Muscle of arm (tissue), 14 donors: ENCODE measurements around the gene ATM. TPM values are rescaled to one million over a fixed set of nuclear protein-coding genes. Genes with fewer than 3 reads are reported as not detected.

Experiments
- DNase-seq: peaks from one replicate; pipeline ENCODE4 v3.0.0-alpha.2; 2013
- long read RNA-seq, 11 donors: transcript quantifications; one replicate each; lab custom pipeline, GENCODE V29; 2026
- polyA plus RNA-seq, 12 donors: library from polyadenylated mRNA; unstranded; fragments of 120-200 nt; gene quantifications; one replicate each; pipeline ENCODE4 v1.2.1, GENCODE V29; 2013; ENCODE audit not compliant: insufficient read length in 12 of 12

Gene ATM
- polyA plus RNA-seq: 10 to 100 TPM in 11 of 12 donors, not detected in 1; 29.6 to 79.8 (median 46.4) TPM
- long read RNA-seq, donor 1: 0 reads
- long read RNA-seq, donor 2: 0 reads
- long read RNA-seq, donor 3, partial matches to known transcripts: 0 of 2 reads
- long read RNA-seq, donor 3, other reads (novel, unspliced or antisense): 0 of 2 reads
- long read RNA-seq, donor 4: 0 reads
- long read RNA-seq, donor 5: 0 reads
- long read RNA-seq, donor 6, partial matches to known transcripts: 0 of 1 reads
- long read RNA-seq, donor 6, other reads (novel, unspliced or antisense): 0 of 1 reads
- long read RNA-seq, donor 7: 0 reads
- long read RNA-seq, donor 8, partial matches to known transcripts: 0 of 1 reads
- long read RNA-seq, donor 8, other reads (novel, unspliced or antisense): 0 of 1 reads
- long read RNA-seq, donor 9: 0 reads
- long read RNA-seq, donor 10, partial matches to known transcripts: 0 of 1 reads
- long read RNA-seq, donor 10, other reads (novel, unspliced or antisense): 0 of 1 reads
- long read RNA-seq, donor 11, full-length matches to known transcripts: 3 of 3 reads
- long read RNA-seq, donor 11, partial matches to known transcripts: 0 of 3 reads
- long read RNA-seq, donor 11, other reads (novel, unspliced or antisense): 0 of 3 reads

GRCh38 chr11:108222574-108223347, at the start of gene ATM, which contains the start of gene NPAT:
Gene ATM (plus strand): TSS chr11:108223067. CDS start chr11:108227625, 4,558 bp downstream.
Gene NPAT (minus strand): TSS chr11:108222638. CDS start chr11:108222536, 102 bp downstream.
- peak; percentile 99 for DNase-seq

GRCh38 chr11:108177570-108177969, 45.3 kb upstream of the ATM start:
- no peak for DNase-seq

GRCh38 chr11:108193725-108194124, 29.1 kb upstream of the ATM start:
- no peak for DNase-seq

- no peak for DNase-seq
These were observed 26.0 kb upstream of the ATM start for GRCh38 chr11:108196901-108197300.

- no peak for DNase-seq
These were observed 25.5 kb upstream of the ATM start for GRCh38 chr11:108197351-108197750.

- no peak for DNase-seq
These were observed 24.0 kb upstream of the ATM start for GRCh38 chr11:108198833-108199232.

GRCh38 chr11:108199446-108200321, 23.2 kb upstream of the ATM start:
- no peak for DNase-seq

- no peak for DNase-seq
These were observed 19.8 kb upstream of the ATM start for GRCh38 chr11:108203075-108203474.

- no peak for DNase-seq
These were observed 18.5 kb upstream of the ATM start for GRCh38 chr11:108204376-108204775.

- no peak for DNase-seq
These were observed 17.9 kb upstream of the ATM start for GRCh38 chr11:108204929-108205499.

GRCh38 chr11:108206171-108206570, 16.7 kb upstream of the ATM start:
- DNase-seq: no peak

GRCh38 chr11:108206969-108207682, 15.7 kb upstream of the ATM start:
- DNase-seq: no peak

- no peak for DNase-seq
These were observed 15.2 kb upstream of the ATM start for GRCh38 chr11:108207683-108208060.

- no peak for DNase-seq
These were observed 12.4 kb upstream of the ATM start for GRCh38 chr11:108210441-108210840.

GRCh38 chr11:108213784-108214183, 9.1 kb upstream of the ATM start:
- DNase-seq: no peak

- no peak for DNase-seq
These were observed 5.9 kb upstream of the ATM start for GRCh38 chr11:108216988-108217387.

GRCh38 chr11:108218455-108218854, 4.4 kb upstream of the ATM start:
- DNase-seq: no peak

- no peak for DNase-seq
These were observed 3.7 kb upstream of the ATM start for GRCh38 chr11:108218912-108219783.

- DNase-seq: no peak
These were observed 2.0 kb upstream of the ATM start for GRCh38 chr11:108220721-108221336.
